Loucy (cell line): Measurements from ENCODE around the gene MUS81.
"Not testable (repeated sequence)": the region's sequence is repeated elsewhere in the genome, so short reads cannot be mapped to it uniquely, and the experiment has no call there.

Source experiments
- H2AFZ ChIP-seq: fragments of 200-600 bp; sonication (generic); 2 replicates; pipeline ENCODE4 v1.6.0; 2016; ENCODE audit warnings: antibody characterized with exemption, mild to moderate bottlenecking, low read length, moderate library complexity
- H3F3A ChIP-seq: fragments of 200-600 bp; 2 replicates; pipeline ENCODE4 v1.6.0; 2016; ENCODE audit warnings: antibody characterized with exemption, low read depth, mild to moderate bottlenecking
- H3K27me3 ChIP-seq: fragments of 200-600 bp; sonication (generic); 2 replicates; pipeline ENCODE4 v1.6.1; 2014; ENCODE audit warnings: low read length, mild to moderate bottlenecking; ENCODE audit not compliant: insufficient read depth, poor library complexity, severe bottlenecking
- H3K36me3 ChIP-seq: fragments of 200-600 bp; sonication (generic); 2 replicates; pipeline ENCODE4 v1.6.1; 2016; ENCODE audit warnings: low read length; ENCODE audit not compliant: insufficient read depth
- H3K4me1 ChIP-seq: fragments of 200-600 bp; sonication (generic); 2 replicates; pipeline ENCODE4 v1.5.1; 2014; ENCODE audit warnings: low read length, mild to moderate bottlenecking; ENCODE audit not compliant: insufficient read depth, poor library complexity, severe bottlenecking
- H3K4me2 ChIP-seq: fragments of 200-600 bp; sonication (generic); 2 replicates; pipeline ENCODE4 v1.6.0; 2014; ENCODE audit warnings: antibody characterized with exemption, low read length, low read depth, mild to moderate bottlenecking; ENCODE audit not compliant: poor library complexity, severe bottlenecking
- H3K4me3 ChIP-seq: fragments of 200-600 bp; sonication (generic); 2 replicates; pipeline ENCODE4 v1.5.1; 2014; ENCODE audit warnings: low read length, mild to moderate bottlenecking, mixed read lengths; ENCODE audit not compliant: poor library complexity, severe bottlenecking
- H3K79me2 ChIP-seq: fragments of 200-600 bp; sonication (generic); 2 replicates; pipeline ENCODE4 v1.6.1; 2014; ENCODE audit warnings: low read length; ENCODE audit not compliant: insufficient read depth
- H3K9ac ChIP-seq: fragments of 200-600 bp; sonication (generic); 2 replicates; pipeline ENCODE4 v1.6.0; 2014; ENCODE audit warnings: mild to moderate bottlenecking, low read depth, low read length, moderate library complexity; ENCODE audit not compliant: poor library complexity, severe bottlenecking
- H3K9me2 ChIP-seq: fragments of 200-600 bp; sonication (generic); replicated peaks from 2 replicates; pipeline ENCODE4 v1.6.1; 2016; ENCODE audit warnings: low read depth, low read length, mixed read lengths
- H3K9me3 ChIP-seq: fragments of 200-600 bp; sonication (generic); 2 replicates; pipeline ENCODE4 v1.6.1; 2014; ENCODE audit warnings: mild to moderate bottlenecking, antibody characterized with exemption, low read length, low read depth; ENCODE audit not compliant: insufficient read depth
- H4K20me1 ChIP-seq: fragments of 200-600 bp; sonication (generic); 2 replicates; pipeline ENCODE4 v1.6.0; 2014; ENCODE audit warnings: antibody characterized with exemption, low read length, mild to moderate bottlenecking; ENCODE audit not compliant: insufficient read depth, poor library complexity, severe bottlenecking
- CTCF ChIP-seq: fragments of 200-600 bp; sonication (generic); conservative IDR thresholded peaks from 2 replicates; pipeline ENCODE4 v1.5.1; 2014; ENCODE audit warnings: mild to moderate bottlenecking, antibody characterized with exemption, low read length
- EZH2phosphoT487 ChIP-seq: fragments of 200-600 bp; IDR thresholded peaks from 2 replicates; pipeline ENCODE4 v1.6.1; 2018; ENCODE audit warnings: antibody characterized with exemption, mild to moderate bottlenecking, moderate library complexity, borderline replicate concordance

The MUS81 gene

GRCh38 chr11:65822776-65823528, 37.3 kb upstream of the MUS81 start:
- Histone ChIP-seq H3K36me3 (no peaks in the 10 kb centered on the region), H3K4me3 (no peak overlapping the region)

GRCh38 chr11:65826984-65827735, 33.1 kb upstream of the MUS81 start:
- H3K36me3 ChIP-seq = no peaks in the 10 kb centered on the region
- H3K79me2 ChIP-seq = no peaks in the 10 kb centered on the region
- TF ChIP-seq CTCF (no peak), EZH2phosphoT487 (no peak)
- H3F3A ChIP-seq = 0 out of 2 replicates have a peak, but pooled peaks cover 2% of the 10 kb centered on the region
- no peaks in the 10 kb centered on the region for H4K20me1 ChIP-seq
- no peaks in the 10 kb centered on the region for H3K9me3 ChIP-seq
- H3K27me3 ChIP-seq = no peaks in the 10 kb centered on the region
- no peaks in the 10 kb centered on the region for H3K9me2 ChIP-seq
- H2AFZ ChIP-seq = no peak overlapping the region
- no peak overlapping the region for H3K4me2 ChIP-seq
- no peak overlapping the region for H3K9ac ChIP-seq
- peaks cover 14% of the 10 kb centered on the region for H3K4me1 ChIP-seq
- H3K4me3 ChIP-seq = no peak overlapping the region

More at GRCh38 chr11:65822776-65823528, 37.3 kb upstream of the MUS81 start:
- Histone ChIP-seq H3K4me2 (no peak overlapping the region), H3K4me1 (no peaks in the 10 kb centered on the region), H4K20me1 (no peaks in the 10 kb centered on the region), H3K27me3 (no peaks in the 10 kb centered on the region), H3K79me2 (no peaks in the 10 kb centered on the region), H3K9me2 (no peaks in the 10 kb centered on the region), H3F3A (no peaks in the 10 kb centered on the region), H3K9me3 (no peaks in the 10 kb centered on the region), H2AFZ (no peak overlapping the region), H3K9ac (no peak overlapping the region)
- TF ChIP-seq CTCF (no peak), EZH2phosphoT487 (no peak)

GRCh38 chr11:65829459-65829858, 30.8 kb upstream of the MUS81 start:
- H4K20me1 ChIP-seq = no peaks in the 10 kb centered on the region
- H3K27me3 ChIP-seq = no peaks in the 10 kb centered on the region
- H3K9ac ChIP-seq = no peak overlapping the region
- H2AFZ ChIP-seq = no peak overlapping the region
- 0 out of 2 replicates have a peak, but pooled peaks cover 2% of the 10 kb centered on the region for H3F3A ChIP-seq
- no peaks in the 10 kb centered on the region for H3K9me3 ChIP-seq
- no peak overlapping the region for H3K4me3 ChIP-seq
- H3K4me2 ChIP-seq = no peak overlapping the region
- H3K9me2 ChIP-seq = no peaks in the 10 kb centered on the region
- no peak for TF ChIP-seq EZH2phosphoT487
- no peak for TF ChIP-seq CTCF
- peaks cover 11% of the 10 kb centered on the region; the same call in 1 of the 2 replicates for H3K79me2 ChIP-seq
- no peaks in the 10 kb centered on the region for H3K36me3 ChIP-seq
- H3K4me1 ChIP-seq = peaks cover 30% of the 10 kb centered on the region

- not testable (repeated sequence) for H3K9ac ChIP-seq, H3K9me2 ChIP-seq, H3K36me3 ChIP-seq, H3F3A ChIP-seq, H3K9me3 ChIP-seq, H4K20me1 ChIP-seq, H2AFZ ChIP-seq, H3K27me3 ChIP-seq
- H3K4me1 ChIP-seq = peaks cover 35% of the 10 kb centered on the region
- peaks cover 14% of the 10 kb centered on the region; the same call in 1 of the 2 replicates for H3K79me2 ChIP-seq
- peak overlapping the region; percentile 98 for H3K4me2 ChIP-seq
- H3K4me3 ChIP-seq = peak overlapping the region; percentile 80
Measured at GRCh38 chr11:65832231-65832630, 28.0 kb upstream of the MUS81 start.
